Tibial nerve (tissue), 4 donors: Measurements from ENCODE around the gene STYK1.

Source experiments
- CTCF ChIP-seq, 5 experiments: fragments of 200-600 bp in 3 of 5; fragments of 450-650 bp in 2 of 5; sonication (generic) in 3 of 5; IDR thresholded peaks; one replicate each; pipeline ENCODE4 v1.5.1; 2016 to 2019; ENCODE audit warnings: antibody characterized with exemption in 5 of 5, mild to moderate bottlenecking in 3 of 5, moderate library complexity in 2 of 5
- EP300 ChIP-seq, 2 donors: sonication (generic); formaldehyde crosslinking; IDR thresholded peaks; one replicate each; pipeline ENCODE4 v1.6.1; 2017; ENCODE audit warnings: antibody characterized with exemption in 2 of 2, mild to moderate bottlenecking in 1 of 2
- POLR2A ChIP-seq, 2 donors: fragments of 450-650 bp; IDR thresholded peaks; one replicate each; pipeline ENCODE4 v1.6.1; 2017; ENCODE audit warnings: antibody characterized with exemption in 2 of 2, mild to moderate bottlenecking in 2 of 2, moderate library complexity in 2 of 2

- TF ChIP-seq CTCF (IDR thresholded peaks at IDR 0.05) (no peak), POLR2A (IDR thresholded peaks at IDR 0.05) (no peak), EP300 (IDR thresholded peaks at IDR 0.05) (no peak)
Measured at GRCh38 chr12:10700581-10700980, 26.7 kb upstream of the STYK1 start.
